ENCODE measurements around the gene ZNF33A. TPM values are rescaled to one million over a fixed set of nuclear protein-coding genes. Genes with fewer than 3 reads are reported as not detected.

Gene ZNF33A
- total and polyA plus RNA-seq, 10 of the 15 experiments (the other 5 are each of a cell fraction or from before 2014, with no cell fraction given) = 9.8 to 29.9 (median 18.3) TPM

GRCh38 chr10:38010119-38010903 is at the start of gene ZNF33A (continued):
- peak; percentile 90 for TF ChIP-seq EED (IDR thresholded peaks at IDR 0.05; ENCODE audit: low read depth)
- peak; percentile 49; the same call in 1 of the 2 replicates for TF ChIP-seq BACH1 (IDR thresholded peaks at IDR 0.05; ENCODE audit: borderline replicate concordance)
- TF ChIP-seq POU2F2 (IDR thresholded peaks at IDR 0.05; ENCODE audit: borderline replicate concordance, low read depth, low read length) = peak; percentile 70; the same call in 2 of the 3 replicates
- peak; percentile 62 for TF ChIP-seq LARP7 (IDR thresholded peaks at IDR 0.05)
- no peak for TF ChIP-seq PAX5 (IDR thresholded peaks at IDR 0.05; ENCODE audit: borderline replicate concordance, low read depth, low read length)
- peak; percentile 39; the same call in 1 of the 2 replicates for TF ChIP-seq YY1 (IDR thresholded peaks at IDR 0.05; ENCODE audit: low read depth, low read length)
- no peak for TF ChIP-seq PRDM15 (CRISPR knock-in tag; IDR thresholded peaks at IDR 0.05)
- TF ChIP-seq RAD51 (IDR thresholded peaks at IDR 0.05) = no peak
- peak; percentile 55; the same call in 1 of the 2 replicates for TF ChIP-seq NFYB (IDR thresholded peaks at IDR 0.05; ENCODE audit: insufficient read depth, low read depth, low read length)
- TF ChIP-seq SPI1 (IDR thresholded peaks at IDR 0.05; ENCODE audit: borderline replicate concordance, insufficient read depth, low read depth, low read length) = peak; percentile 27; the same call in 1 of the 2 replicates
- TF ChIP-seq E4F1 (IDR thresholded peaks at IDR 0.05; ENCODE audit: borderline replicate concordance, partially characterized antibody) = peak; percentile 57
- peak; percentile 67 for TF ChIP-seq MLLT1 (IDR thresholded peaks at IDR 0.05)
- peak; percentile 88 for TF ChIP-seq HCFC1 (IDR thresholded peaks at IDR 0.05; ENCODE audit: low read length)
- peak; percentile 96 for TF ChIP-seq RELB (IDR thresholded peaks at IDR 0.05; ENCODE audit: low read depth)
- peak; percentile 78 for TF ChIP-seq SIX5 (IDR thresholded peaks at IDR 0.05; ENCODE audit: low read depth, low read length, severe bottlenecking)
- TF ChIP-seq CBFB (IDR thresholded peaks at IDR 0.05; ENCODE audit: low read depth) = peak; percentile 36; the same call in 1 of the 2 replicates
- TF ChIP-seq ZSCAN29 (IDR thresholded peaks at IDR 0.05) = no peak
- TF ChIP-seq CBX5 (IDR thresholded peaks at IDR 0.05; ENCODE audit: low read depth) = peak; percentile 38; the same call in 1 of the 2 replicates
- TF ChIP-seq GATAD2B (conservative IDR thresholded peaks at IDR 0.05; ENCODE audit: low read depth) = peak; percentile 85
- TF ChIP-seq TARDBP (IDR thresholded peaks at IDR 0.05; ENCODE audit: borderline replicate concordance) = peak; percentile 32; the same call in 1 of the 2 replicates
- TF ChIP-seq RELA (IDR thresholded peaks at IDR 0.05; ENCODE audit: borderline replicate concordance, partially characterized antibody) = peak; percentile 86
